Measurements from ENCODE around the gene SMDT1.

SMDT1 gene

GRCh38 chr22:42062506-42063170 is 16.9 kb upstream of the SMDT1 start:
- H2AK5ac ChIP-seq (ENCODE audit: low read length): no peak overlapping the region
- no peak overlapping the region for H2BK5ac ChIP-seq (ENCODE audit: low read length)
- no peak for DNase-seq
- no peak overlapping the region for H3K4ac ChIP-seq (ENCODE audit: low read depth, low read length)
- no peak overlapping the region for H4K8ac ChIP-seq (ENCODE audit: low read depth, low read length)
- WGBS (ENCODE audit: extremely low coverage, insufficient coverage, low lambda C conversion rate): no CpG with 5 or more reads among the region's 10 CpGs
- no peak overlapping the region for H2BK120ac ChIP-seq (ENCODE audit: low read depth, low read length)
- H3K27ac ChIP-seq (ENCODE audit: low read depth, low read length): no peak overlapping the region
- no peaks in the 10 kb centered on the region for H3K79me1 ChIP-seq (ENCODE audit: low read length)
- peaks cover 7% of the 10 kb centered on the region for H3K4me1 ChIP-seq (ENCODE audit: control insufficient read depth, low read depth, low read length)
- no peak overlapping the region for H3K4me3 ChIP-seq (ENCODE audit: low read length)
- no peak overlapping the region for H3K9ac ChIP-seq (ENCODE audit: low read length)
- no peaks in the 10 kb centered on the region for H3K79me2 ChIP-seq (ENCODE audit: control insufficient read depth, insufficient read depth, low read length)
- H4K5ac ChIP-seq (ENCODE audit: low read length): no peak overlapping the region
- H3K4me2 ChIP-seq (ENCODE audit: low read length): no peak overlapping the region
- H3K27me3 ChIP-seq (ENCODE audit: insufficient read depth, low read length, poor library complexity): no peaks in the 10 kb centered on the region
- H3K18ac ChIP-seq (ENCODE audit: low read length): no peak overlapping the region
- no peak overlapping the region for H2BK15ac ChIP-seq (replicated peaks; ENCODE audit: low read depth)
- no peak overlapping the region for H3K23ac ChIP-seq (ENCODE audit: low read length)
- no peak overlapping the region for H3K56ac ChIP-seq (ENCODE audit: low read length)
- H3K36me3 ChIP-seq (ENCODE audit: control insufficient read depth, insufficient read depth, low read length): no peaks in the 10 kb centered on the region

DNA sequence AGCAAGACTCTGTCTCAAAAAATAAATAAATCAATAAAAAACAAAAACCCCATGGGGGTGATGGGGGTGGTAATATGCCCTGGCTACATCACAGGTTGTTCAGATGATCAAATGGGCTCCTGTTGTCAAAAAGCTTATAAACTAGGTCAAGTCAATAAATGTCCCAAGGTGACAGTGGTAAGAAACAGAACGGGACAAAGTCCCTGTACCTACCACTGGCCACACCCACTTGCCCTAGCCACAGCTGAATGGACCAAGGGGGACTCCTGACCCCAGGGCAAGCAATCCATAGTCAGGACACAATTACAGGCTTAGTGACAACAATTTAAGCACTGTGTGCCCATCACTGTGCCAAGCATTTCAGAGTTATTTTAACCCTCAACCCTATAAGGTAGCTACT is 14.9 kb upstream of the SMDT1 start:
- DNase-seq: no peak
- WGBS (ENCODE audit: extremely low coverage, insufficient coverage, low lambda C conversion rate): no CpG with 5 or more reads among the region's 1 CpG
- no peak overlapping the region for H3K27ac ChIP-seq (ENCODE audit: low read depth, low read length)

DNA sequence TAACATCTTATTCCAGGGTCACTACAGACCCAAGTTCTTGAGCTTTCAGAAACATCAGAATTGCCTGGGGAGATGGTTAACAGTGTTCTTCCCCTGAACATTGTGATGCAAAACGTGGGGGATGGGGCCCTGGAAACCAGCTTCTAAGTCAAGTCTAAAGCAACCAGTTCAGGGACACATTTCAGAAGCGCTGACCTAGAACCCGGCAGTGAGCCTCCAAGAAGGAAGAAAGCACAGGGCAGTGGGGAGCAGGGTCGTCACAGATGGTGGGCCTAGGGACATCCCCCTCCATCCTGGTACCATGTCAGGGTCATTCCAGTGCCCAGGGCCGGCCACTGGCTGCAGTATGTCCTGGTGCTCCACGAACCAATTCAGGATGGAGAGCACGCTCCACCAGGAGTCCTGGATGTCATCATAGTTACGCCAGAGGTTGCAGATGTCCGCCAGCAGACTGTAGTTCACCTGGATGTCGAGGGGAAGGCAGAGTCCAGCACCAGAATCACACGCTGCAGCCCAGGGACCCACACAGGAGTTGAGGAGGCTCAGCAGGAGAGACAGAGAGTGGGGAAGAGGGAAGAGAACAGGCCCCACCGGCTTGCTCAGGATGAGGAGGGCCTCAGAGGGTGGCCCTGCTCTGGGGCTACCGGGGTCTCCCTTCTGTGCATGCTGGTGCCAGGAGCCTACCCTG is 13.9 kb upstream of the SMDT1 start:
- no peaks in the 10 kb centered on the region for H3K27me3 ChIP-seq (ENCODE audit: insufficient read depth, low read length, poor library complexity)
- no peak overlapping the region for H3K4ac ChIP-seq (ENCODE audit: low read depth, low read length)
- H3K4me3 ChIP-seq (ENCODE audit: low read length): no peak overlapping the region
- H3K4me2 ChIP-seq (ENCODE audit: low read length): no peak overlapping the region
- H2BK120ac ChIP-seq (ENCODE audit: low read depth, low read length): no peak overlapping the region
- no peak overlapping the region for H3K23ac ChIP-seq (ENCODE audit: low read length)
- H3K4me1 ChIP-seq (ENCODE audit: control insufficient read depth, low read depth, low read length): peaks cover 10% of the 10 kb centered on the region
- H3K18ac ChIP-seq (ENCODE audit: low read length): no peak overlapping the region
- H3K79me2 ChIP-seq (ENCODE audit: control insufficient read depth, insufficient read depth, low read length): no peaks in the 10 kb centered on the region
- no peak overlapping the region for H2BK5ac ChIP-seq (ENCODE audit: low read length)
- peak overlapping the region; percentile 25 for H3K56ac ChIP-seq (ENCODE audit: low read length)
- no peak overlapping the region for H3K27ac ChIP-seq (ENCODE audit: low read depth, low read length)
- H3K79me1 ChIP-seq (ENCODE audit: low read length): peaks cover 2% of the 10 kb centered on the region
- no peak overlapping the region for H2AK5ac ChIP-seq (ENCODE audit: low read length)
- H3K9ac ChIP-seq (ENCODE audit: low read length): no peak overlapping the region
- WGBS (ENCODE audit: extremely low coverage, insufficient coverage, low lambda C conversion rate): no CpG with 5 or more reads among the region's 13 CpGs
- H4K5ac ChIP-seq (ENCODE audit: low read length): no peak overlapping the region
- no peak overlapping the region for H4K8ac ChIP-seq (ENCODE audit: low read depth, low read length)
- no peak overlapping the region for H2BK15ac ChIP-seq (replicated peaks; ENCODE audit: low read depth)
- DNase-seq: peak; percentile 69
- H3K36me3 ChIP-seq (ENCODE audit: control insufficient read depth, insufficient read depth, low read length): no peaks in the 10 kb centered on the region

More for the DNA sequence above, 14.9 kb upstream of the SMDT1 start:
- H3K23ac ChIP-seq (ENCODE audit: low read length): no peak overlapping the region
- no peak overlapping the region for H2BK5ac ChIP-seq (ENCODE audit: low read length)
- H3K79me2 ChIP-seq (ENCODE audit: control insufficient read depth, insufficient read depth, low read length): no peaks in the 10 kb centered on the region
- H3K4ac ChIP-seq (ENCODE audit: low read depth, low read length): no peak overlapping the region
- H4K5ac ChIP-seq (ENCODE audit: low read length): no peak overlapping the region
- H4K8ac ChIP-seq (ENCODE audit: low read depth, low read length): no peak overlapping the region
- H3K18ac ChIP-seq (ENCODE audit: low read length): no peak overlapping the region
- H3K4me2 ChIP-seq (ENCODE audit: low read length): no peak overlapping the region
- H2BK120ac ChIP-seq (ENCODE audit: low read depth, low read length): no peak overlapping the region
- H3K36me3 ChIP-seq (ENCODE audit: control insufficient read depth, insufficient read depth, low read length): no peaks in the 10 kb centered on the region
- H2AK5ac ChIP-seq (ENCODE audit: low read length): no peak overlapping the region
- H3K56ac ChIP-seq (ENCODE audit: low read length): no peak overlapping the region
- H3K4me3 ChIP-seq (ENCODE audit: low read length): no peak overlapping the region
- H2BK15ac ChIP-seq (replicated peaks; ENCODE audit: low read depth): no peak overlapping the region
- peaks cover under 1% of the 10 kb centered on the region for H3K79me1 ChIP-seq (ENCODE audit: low read length)
- H3K4me1 ChIP-seq (ENCODE audit: control insufficient read depth, low read depth, low read length): peaks cover 7% of the 10 kb centered on the region
- H3K9ac ChIP-seq (ENCODE audit: low read length): no peak overlapping the region
- H3K27me3 ChIP-seq (ENCODE audit: insufficient read depth, low read length, poor library complexity): no peaks in the 10 kb centered on the region

DNA sequence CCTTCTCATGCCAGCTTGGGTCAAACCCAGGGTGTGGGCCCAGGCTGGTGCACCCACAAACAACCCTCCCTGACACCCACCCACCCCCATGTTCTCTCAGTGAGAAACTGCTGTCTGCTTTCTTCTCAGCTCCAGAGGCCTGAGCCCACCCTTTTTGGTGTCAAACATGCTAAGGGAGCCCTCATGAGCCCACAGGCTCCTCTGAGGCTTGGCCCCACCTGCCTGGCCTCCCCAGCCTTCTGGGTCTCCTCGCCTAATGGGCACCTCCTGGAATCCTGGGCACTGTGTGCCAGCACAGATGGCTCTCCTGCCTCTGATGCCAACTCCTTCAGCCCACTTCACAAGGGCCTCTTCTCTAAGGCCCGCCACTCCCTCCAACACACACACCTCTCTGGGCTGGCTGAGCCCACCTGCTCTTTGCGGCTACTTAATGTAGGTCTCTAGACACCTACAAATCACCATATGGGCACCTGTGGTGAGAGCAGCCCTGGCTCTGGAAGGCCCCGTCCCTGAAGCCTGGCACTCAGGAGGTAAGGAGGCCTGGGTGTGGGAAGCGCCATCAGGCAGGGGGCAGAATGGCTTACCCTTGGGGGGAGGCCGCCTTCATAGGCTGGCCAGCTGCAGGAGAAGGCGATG is 13.3 kb upstream of the SMDT1 start:
- H3K4me2 ChIP-seq (ENCODE audit: low read length): no peak overlapping the region
- H3K56ac ChIP-seq (ENCODE audit: low read length): peak overlapping the region; percentile 25
- H3K23ac ChIP-seq (ENCODE audit: low read length): no peak overlapping the region
- no peak overlapping the region for H2AK5ac ChIP-seq (ENCODE audit: low read length)
- no peak for DNase-seq
- H3K4ac ChIP-seq (ENCODE audit: low read depth, low read length): no peak overlapping the region
- H3K9ac ChIP-seq (ENCODE audit: low read length): no peak overlapping the region
- no peak overlapping the region for H2BK5ac ChIP-seq (ENCODE audit: low read length)
- H3K36me3 ChIP-seq (ENCODE audit: control insufficient read depth, insufficient read depth, low read length): no peaks in the 10 kb centered on the region
- no peaks in the 10 kb centered on the region for H3K27me3 ChIP-seq (ENCODE audit: insufficient read depth, low read length, poor library complexity)
- no peak overlapping the region for H3K18ac ChIP-seq (ENCODE audit: low read length)
- no peak overlapping the region for H4K8ac ChIP-seq (ENCODE audit: low read depth, low read length)
- peaks cover 2% of the 10 kb centered on the region for H3K79me1 ChIP-seq (ENCODE audit: low read length)
- H3K79me2 ChIP-seq (ENCODE audit: control insufficient read depth, insufficient read depth, low read length): no peaks in the 10 kb centered on the region
- no peak overlapping the region for H3K27ac ChIP-seq (ENCODE audit: low read depth, low read length)
- H3K4me3 ChIP-seq (ENCODE audit: low read length): no peak overlapping the region
- no peak overlapping the region for H4K5ac ChIP-seq (ENCODE audit: low read length)
- H2BK15ac ChIP-seq (replicated peaks; ENCODE audit: low read depth): no peak overlapping the region
- no CpG with 5 or more reads among the region's 7 CpGs for WGBS (ENCODE audit: extremely low coverage, insufficient coverage, low lambda C conversion rate)
- no peak overlapping the region for H2BK120ac ChIP-seq (ENCODE audit: low read depth, low read length)
- peaks cover 12% of the 10 kb centered on the region for H3K4me1 ChIP-seq (ENCODE audit: control insufficient read depth, low read depth, low read length)

- no peaks in the 10 kb centered on the region for H3K79me2 ChIP-seq (ENCODE audit: control insufficient read depth, insufficient read depth, low read length)
- H4K5ac ChIP-seq (ENCODE audit: low read length): no peak overlapping the region
- peaks cover 2% of the 10 kb centered on the region for H3K79me1 ChIP-seq (ENCODE audit: low read length)
- H4K8ac ChIP-seq (ENCODE audit: low read depth, low read length): no peak overlapping the region
- no peak overlapping the region for H3K56ac ChIP-seq (ENCODE audit: low read length)
- no peak overlapping the region for H2BK5ac ChIP-seq (ENCODE audit: low read length)
- no peak overlapping the region for H2BK120ac ChIP-seq (ENCODE audit: low read depth, low read length)
- H3K27ac ChIP-seq (ENCODE audit: low read depth, low read length): no peak overlapping the region
- WGBS (ENCODE audit: extremely low coverage, insufficient coverage, low lambda C conversion rate): no CpG with 5 or more reads among the region's 10 CpGs
- no peak overlapping the region for H3K23ac ChIP-seq (ENCODE audit: low read length)
- no peak overlapping the region for H2BK15ac ChIP-seq (replicated peaks; ENCODE audit: low read depth)
- H2AK5ac ChIP-seq (ENCODE audit: low read length): no peak overlapping the region
- no peak overlapping the region for H3K4me2 ChIP-seq (ENCODE audit: low read length)
- no peak overlapping the region for H3K4me3 ChIP-seq (ENCODE audit: low read length)
- peaks cover 12% of the 10 kb centered on the region for H3K4me1 ChIP-seq (ENCODE audit: control insufficient read depth, low read depth, low read length)
- no peak overlapping the region for H3K4ac ChIP-seq (ENCODE audit: low read depth, low read length)
- H3K9ac ChIP-seq (ENCODE audit: low read length): no peak overlapping the region
- no peak for DNase-seq
- H3K18ac ChIP-seq (ENCODE audit: low read length): no peak overlapping the region
- no peaks in the 10 kb centered on the region for H3K36me3 ChIP-seq (ENCODE audit: control insufficient read depth, insufficient read depth, low read length)
- H3K27me3 ChIP-seq (ENCODE audit: insufficient read depth, low read length, poor library complexity): no peaks in the 10 kb centered on the region
These were observed 12.6 kb upstream of the SMDT1 start for GRCh38 chr22:42066937-42067336.

All from mesendoderm (in vitro differentiated cells).